Measurements from ENCODE around the gene PRR3.

Gene PRR3

DNA sequence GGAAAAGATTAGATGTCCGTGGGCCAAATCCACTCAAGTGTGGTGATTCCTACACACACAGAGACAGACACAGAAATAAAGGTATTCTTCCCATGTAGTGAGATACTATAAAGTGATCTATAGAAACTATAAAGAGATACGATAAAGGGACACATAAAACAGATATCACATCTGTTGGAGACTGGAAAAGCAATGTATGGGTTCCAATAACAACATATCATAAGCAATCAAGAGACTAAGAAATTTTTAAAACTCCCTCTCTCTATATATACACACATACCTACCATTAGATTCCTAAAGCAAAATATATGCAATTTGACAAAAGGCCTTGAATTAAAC lies 54.7 kb downstream of the PRR3 start:
- no peak for DNase-seq (ENCODE audit: low read depth in 2 of 2)

DNA sequence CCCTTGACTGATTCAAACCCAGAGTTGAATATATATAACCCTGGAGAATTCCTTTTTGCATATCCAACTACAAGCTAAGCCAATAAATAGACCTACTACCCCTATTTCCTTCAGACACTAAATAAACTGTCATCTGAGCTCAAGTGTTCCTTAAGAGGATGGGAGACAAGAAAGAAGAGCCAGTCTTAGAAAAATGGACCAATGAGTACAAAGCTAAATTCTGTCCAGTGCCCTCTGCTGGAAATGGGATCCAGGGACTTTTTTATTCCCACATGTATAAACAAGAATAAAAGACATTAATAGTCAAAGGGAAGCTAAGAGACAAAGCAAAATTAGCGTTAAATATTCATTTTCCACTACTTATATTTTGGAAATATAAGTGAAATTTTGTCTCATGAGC lies 55.1 kb downstream of the PRR3 start:
- no peak for DNase-seq (ENCODE audit: low read depth in 2 of 2)

GRCh38 chr6:30612687-30613248 lies 55.7 kb downstream of the PRR3 start:
- no peak for DNase-seq (ENCODE audit: low read depth in 2 of 2)

Measured in stimulated activated CD4-positive, alpha-beta T cell treated with anti-CD3 and anti-CD28 coated beads, Interleukin-12 subunit alpha, Interleukin-12 subunit beta, amount 100 ng/mL, for 24 hours (primary cell).